Hematopoietic multipotent progenitor cell treated with erythropoietin and hydrocortisone succinate and interleukin-3 and kit ligand, for 4 days (in vitro differentiated cells): Measurements from ENCODE around the gene CAVIN2.
A peak's percentile ranks its signal among the peaks of the same experiment; 100 is the strongest.

ENCODE experiments used
- DNase-seq: peaks from one replicate; pipeline ENCODE4 v3.0.0-alpha.2; 2015

CAVIN2 gene, protein sequence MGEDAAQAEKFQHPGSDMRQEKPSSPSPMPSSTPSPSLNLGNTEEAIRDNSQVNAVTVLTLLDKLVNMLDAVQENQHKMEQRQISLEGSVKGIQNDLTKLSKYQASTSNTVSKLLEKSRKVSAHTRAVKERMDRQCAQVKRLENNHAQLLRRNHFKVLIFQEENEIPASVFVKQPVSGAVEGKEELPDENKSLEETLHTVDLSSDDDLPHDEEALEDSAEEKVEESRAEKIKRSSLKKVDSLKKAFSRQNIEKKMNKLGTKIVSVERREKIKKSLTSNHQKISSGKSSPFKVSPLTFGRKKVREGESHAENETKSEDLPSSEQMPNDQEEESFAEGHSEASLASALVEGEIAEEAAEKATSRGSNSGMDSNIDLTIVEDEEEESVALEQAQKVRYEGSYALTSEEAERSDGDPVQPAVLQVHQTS

GRCh38 chr2:191846515-191847476, at the start of gene CAVIN2:
Gene CAVIN2, minus strand, starts transcription at chr2:191847088. Its CDS starts 163 bp downstream, at chr2:191846925.
- DNase-seq = peak; percentile 93

DNA sequence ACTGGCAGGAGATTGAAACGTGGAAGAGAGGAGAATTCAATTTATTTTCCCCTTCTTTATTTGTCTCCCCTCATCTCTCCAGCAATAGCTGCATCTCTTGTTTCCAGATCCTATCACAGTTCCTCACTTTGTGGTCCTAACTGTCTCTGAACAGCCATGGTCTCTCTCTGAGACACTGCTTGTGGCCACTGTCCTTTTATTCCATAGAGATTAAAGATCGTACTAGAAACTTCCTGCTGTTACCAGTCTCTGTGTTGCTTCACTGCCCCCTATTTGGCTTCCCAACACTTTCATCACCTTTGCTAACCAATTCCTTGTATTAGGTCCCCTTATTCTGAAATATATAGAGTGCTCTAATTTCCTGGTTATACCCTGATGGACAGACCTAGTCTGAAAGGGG, 48.9 kb upstream of the CAVIN2 start:
- no peak for DNase-seq

DNA sequence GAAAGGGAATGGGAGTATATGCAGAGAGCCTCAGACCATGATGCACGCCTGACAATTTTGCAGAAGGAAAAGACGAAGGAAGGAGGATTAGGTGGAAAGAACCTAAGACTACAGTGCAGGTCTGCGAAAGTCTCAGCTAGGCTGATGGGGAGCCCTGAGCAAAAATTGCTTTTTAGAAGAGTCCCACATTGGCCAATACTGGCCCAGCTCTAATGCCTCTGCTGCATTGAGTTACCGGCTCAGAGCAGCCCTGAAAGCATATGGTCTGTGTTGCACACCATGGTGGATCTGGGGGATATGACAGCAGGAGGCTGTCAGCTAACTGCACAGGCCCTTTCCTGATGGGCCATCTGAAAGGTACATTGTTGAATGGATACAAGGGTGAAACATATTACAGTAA, 48.3 kb upstream of the CAVIN2 start:
- no peak for DNase-seq

- DNase-seq = no peak
Observed at GRCh38 chr2:191894681-191895147, 47.8 kb upstream of the CAVIN2 start.

DNA sequence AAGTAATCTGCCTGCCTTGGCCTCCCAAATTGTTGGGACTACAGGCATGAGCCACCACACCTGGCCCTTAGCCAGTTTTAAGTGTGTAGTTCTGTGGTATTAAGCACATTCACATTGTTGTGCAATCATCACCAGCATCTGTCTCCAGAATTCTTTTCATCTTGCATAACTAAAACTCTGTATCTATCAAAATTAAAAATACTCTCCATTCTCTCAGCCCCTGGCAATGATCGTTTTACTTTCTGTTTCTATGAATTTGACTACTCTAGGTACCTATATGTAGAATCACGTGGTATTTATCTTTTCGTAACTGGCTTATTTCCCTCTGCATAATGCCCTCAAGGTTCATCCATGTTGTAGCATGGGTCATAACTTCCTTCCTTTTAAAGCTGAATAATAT, 45.5 kb upstream of the CAVIN2 start:
- peak; percentile 62 for DNase-seq

- no peak for DNase-seq
Observed at GRCh38 chr2:191891656-191892055, 44.8 kb upstream of the CAVIN2 start.

DNA sequence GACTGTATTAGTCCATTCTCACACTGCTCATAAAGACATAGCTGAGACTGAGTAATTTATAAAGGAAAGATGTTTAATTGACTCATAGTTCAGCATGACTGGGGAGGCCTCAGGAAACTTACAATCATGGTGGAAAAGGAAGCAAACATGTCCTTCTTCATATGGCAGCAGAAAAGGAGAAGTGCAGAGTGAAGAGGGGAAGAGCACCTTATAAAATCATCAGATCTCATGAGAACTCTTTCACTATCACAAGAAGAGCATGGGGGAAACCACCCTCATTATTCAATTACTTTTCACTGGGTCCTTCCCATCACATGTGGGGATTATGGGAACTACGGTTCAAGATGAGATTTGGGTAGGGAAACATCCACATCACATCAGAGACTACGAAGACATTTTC, 43.0 kb upstream of the CAVIN2 start:
- peak; percentile 53 for DNase-seq

GRCh38 chr2:191888400-191889166, 41.7 kb upstream of the CAVIN2 start:
- no peak for DNase-seq

DNA sequence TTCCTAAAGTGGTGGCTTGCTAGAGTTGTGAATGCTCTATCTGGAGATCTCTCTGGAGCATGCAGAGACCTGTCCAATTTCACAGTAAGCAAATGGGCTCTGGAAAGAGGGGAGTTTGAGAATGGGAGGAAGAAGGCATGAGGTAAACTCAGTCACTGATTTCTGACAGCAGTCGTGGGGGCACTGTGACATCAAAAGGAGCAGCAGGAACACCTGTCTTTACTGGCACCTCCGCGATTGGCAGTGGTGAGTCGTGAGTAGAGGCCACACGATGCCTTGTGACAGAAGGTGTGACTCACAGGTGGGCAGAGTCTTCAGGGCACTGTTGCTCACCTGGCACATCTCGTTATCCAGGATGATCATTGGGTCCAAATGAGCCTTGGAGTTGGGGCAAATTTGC, 38.8 kb upstream of the CAVIN2 start:
- no peak for DNase-seq

DNA sequence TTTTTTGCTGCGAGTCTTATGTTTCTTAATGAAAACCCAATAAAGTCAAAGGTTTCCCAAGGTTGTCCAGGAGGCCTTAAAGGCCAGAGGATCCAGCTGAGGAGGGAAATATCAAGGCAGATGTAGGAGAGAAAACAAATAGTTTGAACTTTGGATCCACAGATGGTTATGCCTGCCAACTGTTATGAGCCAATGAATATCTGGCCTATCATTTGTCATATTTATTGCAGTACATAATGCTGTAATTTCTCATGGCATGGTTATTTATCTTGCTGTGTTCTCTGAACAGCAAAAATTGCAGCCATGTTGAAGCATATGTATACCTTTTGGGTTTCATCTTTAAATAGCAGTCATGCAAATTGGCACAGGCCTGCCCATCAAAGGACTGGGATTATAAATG, 38.2 kb upstream of the CAVIN2 start:
- DNase-seq = no peak

DNA sequence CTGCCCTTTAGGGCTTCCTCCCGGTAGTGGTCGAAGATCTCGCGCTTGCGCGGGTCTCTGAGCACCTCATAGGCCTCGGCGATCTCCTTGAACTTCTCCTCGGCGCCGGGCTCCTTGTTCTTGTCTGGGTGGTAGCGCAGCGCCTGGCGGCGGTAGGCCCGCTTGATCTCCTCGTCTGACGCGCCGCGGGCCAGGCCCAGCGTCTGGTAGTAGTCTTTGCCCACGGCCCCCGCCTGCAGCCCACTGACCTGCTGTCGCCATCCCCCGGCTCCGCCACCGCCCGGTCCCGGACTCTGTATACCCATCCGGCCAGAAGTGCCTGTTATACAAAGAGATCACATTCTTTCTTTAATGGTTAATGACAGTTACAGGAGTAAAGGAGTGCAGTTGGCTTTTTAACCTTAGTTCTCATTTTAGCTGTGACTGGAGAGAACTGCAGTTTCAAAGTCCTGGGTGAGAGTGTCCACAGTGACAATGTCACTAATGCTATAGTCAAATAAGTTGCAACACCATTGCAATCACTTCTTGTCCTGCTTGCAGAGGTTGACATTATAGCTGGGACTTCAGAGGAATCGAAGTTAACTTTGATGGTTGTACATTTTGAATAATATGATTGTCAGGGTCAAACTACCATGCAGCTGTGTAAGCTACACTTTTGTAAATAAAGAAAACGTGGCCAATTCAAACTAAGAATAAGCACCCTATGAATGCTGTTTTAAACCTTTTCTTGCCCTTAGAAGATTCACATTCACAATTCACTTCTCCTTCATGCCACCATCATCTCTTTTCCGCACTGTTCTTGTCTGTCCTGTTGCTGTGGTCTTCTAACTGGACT, 35.3 kb upstream of the CAVIN2 start:
- no peak for DNase-seq

GRCh38 chr2:191878548-191879279, 31.8 kb upstream of the CAVIN2 start:
- DNase-seq = no peak

DNA sequence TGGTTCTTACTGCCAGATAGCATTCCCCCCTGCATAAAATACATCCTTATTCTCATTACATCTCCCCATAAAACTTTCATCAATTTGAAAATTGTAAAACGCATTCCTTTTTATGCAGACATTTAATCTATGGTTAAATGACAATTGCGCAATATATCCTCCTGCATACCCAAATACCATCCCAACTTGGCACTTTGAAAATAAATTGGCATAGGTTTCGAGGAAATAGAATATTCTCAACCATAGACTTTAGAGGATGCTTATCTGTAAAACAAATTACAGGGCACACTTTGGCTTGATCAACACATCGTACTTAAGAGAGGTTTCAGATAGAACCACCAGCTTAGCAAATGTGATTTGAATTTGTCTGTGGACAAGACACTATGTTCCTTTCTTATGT, 31.0 kb upstream of the CAVIN2 start:
- DNase-seq = no peak

- no peak for DNase-seq
Observed at GRCh38 chr2:191875859-191876258, 29.0 kb upstream of the CAVIN2 start.

- DNase-seq = peak; percentile 26
Observed at GRCh38 chr2:191870744-191871143, 23.9 kb upstream of the CAVIN2 start.

DNA sequence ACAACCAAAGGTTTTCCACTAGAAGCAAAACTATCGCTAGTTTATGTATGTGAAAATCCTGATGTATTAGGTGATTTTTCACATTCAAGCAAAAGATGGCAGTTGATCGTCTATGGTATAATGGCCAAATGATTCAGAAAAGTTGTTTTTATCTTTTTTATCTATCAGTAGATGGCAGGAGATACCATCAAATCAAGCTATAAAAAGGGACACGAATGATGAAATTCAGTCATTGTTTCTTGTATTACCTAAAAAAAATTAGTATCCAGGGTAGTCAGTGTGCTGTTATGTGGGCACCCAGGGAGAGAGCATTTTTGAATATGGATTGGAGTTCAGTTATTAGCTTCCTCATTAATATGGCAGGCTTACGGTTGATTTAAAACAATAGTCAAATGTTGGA, 22.9 kb upstream of the CAVIN2 start:
- no peak for DNase-seq

- DNase-seq = no peak
Observed at GRCh38 chr2:191869178-191869577, 22.3 kb upstream of the CAVIN2 start.

DNA sequence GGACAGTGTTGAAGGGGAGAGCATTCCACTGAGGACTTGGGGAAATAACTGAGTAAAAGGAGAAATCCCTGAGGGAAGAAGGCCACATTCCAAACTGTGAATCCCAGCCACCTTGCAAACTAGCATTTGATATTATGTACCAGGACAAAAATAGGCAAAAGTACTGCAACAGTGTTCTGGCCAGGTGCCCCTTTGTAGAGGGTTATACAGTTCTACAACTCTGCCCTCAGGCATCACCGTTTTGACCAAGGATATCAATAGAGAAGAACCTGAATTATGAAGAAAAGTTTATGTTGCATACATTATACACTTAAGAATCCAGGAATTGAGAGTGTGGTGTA, 20.6 kb upstream of the CAVIN2 start:
- DNase-seq = no peak

DNA sequence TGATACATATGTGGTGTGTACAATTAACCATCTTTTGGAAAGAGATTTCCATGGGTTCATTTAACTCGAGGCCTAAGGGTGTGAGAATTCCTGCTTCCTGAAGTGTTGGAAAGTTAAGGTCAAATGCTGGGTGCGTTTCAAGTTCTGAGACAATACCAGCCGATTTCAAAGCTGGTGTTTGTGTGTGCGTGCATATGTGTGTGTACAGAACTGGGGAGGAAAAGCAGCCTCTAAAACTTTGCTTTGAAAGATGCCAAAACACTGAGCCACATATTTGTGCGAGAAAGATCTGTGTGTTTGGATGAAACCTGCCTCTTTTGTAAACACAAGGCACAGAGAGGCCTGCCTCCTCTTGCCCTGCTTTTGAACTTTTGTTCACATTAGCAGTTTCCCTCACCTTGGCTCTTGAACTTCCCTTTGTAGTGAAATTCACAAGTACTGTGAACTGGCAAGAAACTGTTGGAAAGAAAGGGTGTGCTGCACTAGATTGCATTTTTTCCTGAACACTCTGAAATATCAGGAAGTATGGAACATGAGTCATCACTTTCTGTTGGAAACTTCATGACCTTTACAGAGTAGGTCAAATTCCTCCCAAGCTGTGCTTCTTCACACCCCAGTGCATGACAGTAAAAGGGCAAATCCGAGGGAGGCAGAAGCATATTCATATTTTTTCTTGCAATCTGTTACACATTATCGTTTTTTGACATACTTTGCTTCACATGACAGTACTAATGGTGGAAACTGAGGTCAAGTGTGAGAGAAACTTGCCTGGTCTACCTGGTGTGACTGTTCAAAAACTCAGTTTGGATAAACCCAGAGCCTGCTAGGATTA, 20.0 kb upstream of the CAVIN2 start:
- DNase-seq = no peak

GRCh38 chr2:191866195-191866594, 19.3 kb upstream of the CAVIN2 start:
- DNase-seq = no peak
